BJ (cell line): ENCODE data around the gene ZNF587B. TPM values are rescaled to one million over a fixed set of nuclear protein-coding genes. Genes with fewer than 3 reads are reported as not detected.
"Not testable (repeated sequence)": the region's sequence is repeated elsewhere in the genome, so short reads cannot be mapped to it uniquely, and the experiment has no call there.

ENCODE experiments used
- CTCF ChIA-PET: fragments of 350-600 bp; formaldehyde crosslinking; extraction: SDS; loops from one replicate; lab custom pipeline; 2021; ENCODE audit warnings: antibody characterized with exemption, inconsistent platforms; lab: Yijun Ruan, JAX
- POLR2A ChIA-PET: fragments of 300-600 bp; sonication (Branson Sonifier 250); formaldehyde crosslinking; extraction: SDS; loops from one replicate; lab custom pipeline; 2021; ENCODE audit warnings: antibody characterized with exemption; lab: Charles Lee
- DNase-seq: peaks from one replicate; pipeline ENCODE4 v3.0.0-alpha.2; 2011; ENCODE audit warnings: low read depth
- H3K27me3 ChIP-seq: 2 replicates; pipeline ENCODE4 v1.6.0; 2011; ENCODE audit warnings: low read length; ENCODE audit not compliant: control insufficient read depth, insufficient read depth
- H3K36me3 ChIP-seq: 2 replicates; pipeline ENCODE4 v1.5.1; 2011; ENCODE audit warnings: low read length; ENCODE audit not compliant: control insufficient read depth, insufficient read depth
- H3K4me3 ChIP-seq: 2 replicates; pipeline ENCODE4 v1.5.1; 2011; ENCODE audit warnings: low read depth, mild to moderate bottlenecking, control low read depth, low read length
- CTCF ChIP-seq: IDR thresholded peaks from 2 replicates; pipeline ENCODE4 v1.5.1; 2011; ENCODE audit warnings: low read depth, mild to moderate bottlenecking, control low read depth, inconsistent platforms, low read length, moderate library complexity; ENCODE audit not compliant: insufficient read depth
- polyA plus RNA-seq: library from polyadenylated mRNA; depleted of rRNA; stranded (reverse); fragments of >200 nt; gene quantifications from 2 replicates; pipeline ENCODE4 v1.2.3, GENCODE V29; 2011; rRNA removed

The ZNF587B gene
- polyA plus RNA-seq, 1 experiment = 2.3 TPM

GRCh38 chr19:57888560-57889231 is 58.6 kb downstream of the ZNF587B start, which contains the start of gene ZNF814:
Gene ZNF814, minus strand, starts transcription at chr19:57889037. Its CDS starts 235 bp downstream, at chr19:57888802.
- ChIA-PET POLR2A (no interaction called here), CTCF (interaction anchor here (1.4 to 1.5 kb wide), 2 partner anchors 8 to 28 kb away, joined by 3 to 4 read pairs; partner anchors contain the start of gene ZNF417)
- DNase-seq = peak; percentile 40

GRCh38 chr19:57890706-57891105 is 60.6 kb downstream of the ZNF587B start:
- peak; percentile 19 for DNase-seq
- H3K4me3 ChIP-seq, H3K36me3 ChIP-seq, POLR2A ChIA-PET, H3K27me3 ChIP-seq: not testable (repeated sequence)
- CTCF ChIA-PET = interaction anchor here (1.1 kb wide), 1 partner anchor 12 kb away, joined by 3 read pairs; no protein-coding TSS in a partner anchor

More at GRCh38 chr19:57888560-57889231, 58.6 kb downstream of the ZNF587B start, which contains the start of gene ZNF814:
- H3K36me3 ChIP-seq = peaks cover 1% of the 10 kb centered on the region; the same call in 1 of the 2 replicates
- H3K27me3 ChIP-seq = no peaks in the 10 kb centered on the region
- peak within 1 kb of the TSS; percentile 66 for H3K4me3 ChIP-seq
- peak; percentile 53 for TF ChIP-seq CTCF

Other genes with a start within 250 kb of the ZNF587B start
- 3.9 and 4.9 TPM in 2 replicates for gene ZIK1, start 246.2 kb upstream of the ZNF587B start, polyA plus RNA-seq
- 1.7 and 2.6 TPM in 2 replicates for gene ZNF530, start 230.4 kb upstream of the ZNF587B start, polyA plus RNA-seq
- gene ZNF134, start 216.1 kb upstream of the ZNF587B start, polyA plus RNA-seq = 6.5 and 8.1 TPM in 2 replicates
- gene ZNF211, start 197.1 kb upstream of the ZNF587B start, polyA plus RNA-seq = 7.8 and 11.3 TPM in 2 replicates
- not detected in 2 replicates for gene ZSCAN4, start 161.4 kb upstream of the ZNF587B start, polyA plus RNA-seq
- 2.8 and 3.3 TPM in 2 replicates for gene ZNF551, start 148.3 kb upstream of the ZNF587B start, polyA plus RNA-seq
- gene ZNF154, start 121.1 kb upstream of the ZNF587B start, polyA plus RNA-seq = 1.5 and 2.1 TPM in 2 replicates
- gene ZNF671, start 102.7 kb upstream of the ZNF587B start, polyA plus RNA-seq = 4.4 and 5.0 TPM in 2 replicates
- gene ZNF776, start 83.5 kb upstream of the ZNF587B start, polyA plus RNA-seq = 7.7 and 12.0 TPM in 2 replicates
- gene ZNF586, start 60.6 kb upstream of the ZNF587B start, polyA plus RNA-seq = 3.9 and 5.8 TPM in 2 replicates
- 2.1 and 2.5 TPM in 2 replicates for gene ZNF552, start 15.4 kb upstream of the ZNF587B start, polyA plus RNA-seq
- 8.4 and 9.9 TPM in 2 replicates for gene ZNF587, start 19.6 kb downstream of the ZNF587B start, polyA plus RNA-seq
- 4.5 and 5.8 TPM in 2 replicates for gene ZNF814, start 58.7 kb downstream of the ZNF587B start, polyA plus RNA-seq
- 2.8 and 5.3 TPM in 2 replicates for gene ZNF417, start 86.3 kb downstream of the ZNF587B start, polyA plus RNA-seq
- gene ZNF418, start 105.1 kb downstream of the ZNF587B start, polyA plus RNA-seq = 2.5 and 2.7 TPM in 2 replicates
- 2.2 and 3.0 TPM in 2 replicates for gene ZNF256, start 117.4 kb downstream of the ZNF587B start, polyA plus RNA-seq
- 0.11 TPM in 1 of 2 replicates, not detected in the other for gene C19orf18, start 144.2 kb downstream of the ZNF587B start, polyA plus RNA-seq
- 2.3 TPM in 2 replicates for gene ZNF606, start 172.5 kb downstream of the ZNF587B start, polyA plus RNA-seq
- 0.10 TPM in 1 of 2 replicates, not detected in the other for gene ZSCAN1, start 203.7 kb downstream of the ZNF587B start, polyA plus RNA-seq
- 6.3 and 6.8 TPM in 2 replicates for gene ZNF135, start 229.0 kb downstream of the ZNF587B start, polyA plus RNA-seq